Smooth muscle cell (in vitro differentiated cells): ENCODE results near the gene IFI30. TPM values are rescaled to one million over a fixed set of nuclear protein-coding genes. Genes with fewer than 3 reads are reported as not detected.

ENCODE experiments used
- DNase-seq: peaks from one replicate; lab custom pipeline; 2025; ENCODE audit not compliant: unreplicated experiment; lab: John Stamatoyannopoulos, UW
- H2AFZ ChIP-seq: fragments of 200-600 bp; sonication (generic); 2 replicates; pipeline ENCODE4 v1.6.0; 2016; ENCODE audit warnings: antibody characterized with exemption, low read depth, mild to moderate bottlenecking
- H3F3A ChIP-seq: fragments of 200-600 bp; sonication (generic); 2 replicates; pipeline ENCODE4 v1.6.0; 2017; ENCODE audit warnings: antibody characterized with exemption, low read depth
- H3K27ac ChIP-seq: fragments of 200-600 bp; sonication (generic); 2 replicates; pipeline ENCODE4 v1.5.1; 2016; ENCODE audit warnings: low read depth, mild to moderate bottlenecking
- H3K27me3 ChIP-seq: fragments of 200-600 bp; sonication (generic); 2 replicates; pipeline ENCODE4 v1.6.1; 2016; ENCODE audit warnings: low read depth, mild to moderate bottlenecking
- H3K36me3 ChIP-seq: fragments of 200-600 bp; sonication (generic); 2 replicates; pipeline ENCODE4 v1.5.1; 2016; ENCODE audit warnings: low read depth
- H3K4me1 ChIP-seq: fragments of 200-600 bp; sonication (generic); 2 replicates; pipeline ENCODE4 v1.5.1; 2016; ENCODE audit warnings: low read depth
- H3K4me2 ChIP-seq: fragments of 200-600 bp; sonication (generic); 2 replicates; pipeline ENCODE4 v1.6.0; 2016; ENCODE audit warnings: mild to moderate bottlenecking
- H3K4me3 ChIP-seq: fragments of 200-600 bp; sonication (generic); 2 replicates; pipeline ENCODE4 v1.5.1; 2016; ENCODE audit warnings: mild to moderate bottlenecking
- H3K79me2 ChIP-seq: fragments of 200-600 bp; sonication (generic); 2 replicates; pipeline ENCODE4 v1.6.0; 2016; ENCODE audit warnings: low read depth, mild to moderate bottlenecking
- H3K9ac ChIP-seq: fragments of 200-600 bp; sonication (generic); 2 replicates; pipeline ENCODE4 v1.6.0; 2016; ENCODE audit warnings: low read depth
- H3K9me3 ChIP-seq: fragments of 200-600 bp; sonication (generic); replicated peaks from 2 replicates; pipeline ENCODE4 v1.5.1; 2016; ENCODE audit warnings: low read depth
- H4K20me1 ChIP-seq: fragments of 200-600 bp; sonication (generic); 2 replicates; pipeline ENCODE4 v1.6.0; 2016; ENCODE audit warnings: low read depth
- WGBS: methylation state at CpG from one replicate; pipeline ENCODE4 v1.1.7; 2016; ENCODE audit warnings: low lambda C conversion rate; 5-methylcytosine and 5-hydroxymethylcytosine counted together
- polyA plus RNA-seq: library from polyadenylated mRNA; unstranded; fragments of >200 nt; fragmentation: Nextera tagmentation; extraction: Ambion mirVana; gene quantifications from 2 replicates; pipeline ENCODE4 v1.2.1, GENCODE V29; 2016
- total RNA-seq: library from RNA; depleted of rRNA; stranded (reverse); fragments of >200 nt; gene quantifications from 2 replicates; pipeline ENCODE4 v1.2.3, GENCODE V29; 2014
- TF ChIP-seq, protein P1 (sequence below): fragments of 200-600 bp; sonication (generic); IDR thresholded peaks from 2 replicates; pipeline ENCODE4 v1.5.1; 2017; ENCODE audit warnings: borderline replicate concordance, mild to moderate bottlenecking, antibody characterized with exemption; ENCODE audit not compliant: insufficient read depth, poor library complexity, severe bottlenecking

Gene IFI30
- total and polyA plus RNA-seq, 2 experiments from 2014 or later = 0.87 to 2.9 TPM

DNA sequence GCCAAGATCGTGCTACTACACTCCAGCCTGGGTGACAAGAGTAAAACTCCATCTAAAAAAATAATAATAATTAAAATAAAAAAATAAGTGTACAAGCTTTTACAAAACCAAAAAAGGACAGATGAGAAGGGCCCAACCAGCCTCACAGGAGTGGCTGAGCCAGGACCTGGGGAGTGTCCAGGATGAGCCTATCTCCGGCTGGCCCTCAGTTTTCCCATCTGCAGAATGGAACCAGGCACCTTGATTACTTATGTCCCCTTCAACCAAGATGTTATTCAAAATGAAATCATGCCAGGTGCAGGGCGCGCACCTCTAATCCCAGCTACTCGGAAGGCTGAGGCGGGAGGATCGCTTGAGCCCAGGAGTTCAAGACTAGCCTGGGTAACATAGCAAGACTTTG, 9.5 kb upstream of the IFI30 start:
- Histone ChIP-seq H3F3A (no peaks in the 10 kb centered on the region), H3K4me2 (no peak overlapping the region), H3K27me3 (no peaks in the 10 kb centered on the region), H3K79me2 (no peaks in the 10 kb centered on the region), H3K36me3 (no peaks in the 10 kb centered on the region), H3K4me1 (no peaks in the 10 kb centered on the region), H3K9me3 (no peaks in the 10 kb centered on the region), H4K20me1 (peaks cover 13% of the 10 kb centered on the region), H3K27ac (no peak overlapping the region), H3K9ac (no peak overlapping the region), H2AFZ (no peak overlapping the region), H3K4me3 (no peak overlapping the region)
- DNase-seq = no peak
- TF ChIP-seq, protein P1, sequence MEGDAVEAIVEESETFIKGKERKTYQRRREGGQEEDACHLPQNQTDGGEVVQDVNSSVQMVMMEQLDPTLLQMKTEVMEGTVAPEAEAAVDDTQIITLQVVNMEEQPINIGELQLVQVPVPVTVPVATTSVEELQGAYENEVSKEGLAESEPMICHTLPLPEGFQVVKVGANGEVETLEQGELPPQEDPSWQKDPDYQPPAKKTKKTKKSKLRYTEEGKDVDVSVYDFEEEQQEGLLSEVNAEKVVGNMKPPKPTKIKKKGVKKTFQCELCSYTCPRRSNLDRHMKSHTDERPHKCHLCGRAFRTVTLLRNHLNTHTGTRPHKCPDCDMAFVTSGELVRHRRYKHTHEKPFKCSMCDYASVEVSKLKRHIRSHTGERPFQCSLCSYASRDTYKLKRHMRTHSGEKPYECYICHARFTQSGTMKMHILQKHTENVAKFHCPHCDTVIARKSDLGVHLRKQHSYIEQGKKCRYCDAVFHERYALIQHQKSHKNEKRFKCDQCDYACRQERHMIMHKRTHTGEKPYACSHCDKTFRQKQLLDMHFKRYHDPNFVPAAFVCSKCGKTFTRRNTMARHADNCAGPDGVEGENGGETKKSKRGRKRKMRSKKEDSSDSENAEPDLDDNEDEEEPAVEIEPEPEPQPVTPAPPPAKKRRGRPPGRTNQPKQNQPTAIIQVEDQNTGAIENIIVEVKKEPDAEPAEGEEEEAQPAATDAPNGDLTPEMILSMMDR = no peak
- WGBS = 98% methylated on average over 7 of the region's 7 CpGs

DNA sequence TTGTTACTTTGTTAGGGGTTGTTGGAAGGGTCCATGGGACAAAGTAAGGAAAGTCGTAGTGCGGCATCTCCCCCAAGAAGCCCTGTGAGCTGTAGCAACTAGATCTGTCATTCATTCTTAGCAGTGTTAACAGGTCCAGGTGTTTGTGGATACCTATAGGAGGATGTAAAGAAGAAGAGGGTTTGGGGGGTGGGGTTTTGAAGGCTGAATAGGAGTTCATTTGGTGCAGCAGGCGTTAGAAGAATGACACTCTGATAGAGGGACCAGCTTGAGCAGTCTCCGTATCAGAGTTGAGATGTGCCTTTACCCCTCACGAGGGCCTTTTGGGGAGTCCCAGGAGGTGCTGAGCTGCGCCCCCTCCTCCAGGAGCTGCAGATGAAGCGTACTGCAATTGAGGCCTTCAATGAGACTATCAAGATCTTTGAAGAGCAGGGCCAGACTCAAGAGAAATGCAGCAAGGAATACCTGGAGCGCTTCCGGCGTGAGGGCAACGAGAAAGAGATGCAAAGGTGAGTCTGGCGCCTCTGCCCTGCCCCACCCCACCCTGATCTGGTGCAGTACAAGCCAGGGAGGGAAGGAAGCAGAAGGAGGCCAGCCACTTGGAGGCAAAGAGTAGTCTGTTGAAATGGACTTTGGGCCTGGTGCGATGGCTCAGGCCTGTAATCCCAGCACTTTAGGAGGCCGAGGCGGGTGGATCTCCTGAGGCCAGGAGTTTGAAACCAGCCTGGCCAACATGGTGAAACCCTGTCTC, 7.6 kb upstream of the IFI30 start:
- no peak for DNase-seq
- H3F3A ChIP-seq = no peaks in the 10 kb centered on the region
- WGBS = 98% methylated on average over 15 of the region's 15 CpGs

GRCh38 chr19:18167011-18167410, 6.6 kb upstream of the IFI30 start:
- Histone ChIP-seq H3K36me3 (no peaks in the 10 kb centered on the region), H2AFZ (no peak overlapping the region), H3K27ac (no peak overlapping the region), H3F3A (no peaks in the 10 kb centered on the region), H3K9ac (no peak overlapping the region), H3K4me3 (no peak overlapping the region), H3K4me2 (no peak overlapping the region), H3K79me2 (no peaks in the 10 kb centered on the region), H4K20me1 (peaks cover 3% of the 10 kb centered on the region), H3K9me3 (no peaks in the 10 kb centered on the region), H3K4me1 (no peaks in the 10 kb centered on the region), H3K27me3 (no peaks in the 10 kb centered on the region)
- TF ChIP-seq, protein P1 = no peak
- 94% methylated on average over 21 of the region's 21 CpGs for WGBS
- no peak for DNase-seq

More for the DNA sequence above, 7.6 kb upstream of the IFI30 start:
- Histone ChIP-seq H3K79me2 (no peaks in the 10 kb centered on the region), H3K27ac (no peak overlapping the region), H3K4me3 (no peak overlapping the region), H4K20me1 (peaks cover 9% of the 10 kb centered on the region), H3K9ac (no peak overlapping the region), H3K4me2 (no peak overlapping the region), H3K9me3 (no peaks in the 10 kb centered on the region), H3K27me3 (no peaks in the 10 kb centered on the region), H3K4me1 (no peaks in the 10 kb centered on the region), H2AFZ (no peak overlapping the region), H3K36me3 (no peaks in the 10 kb centered on the region)
- TF ChIP-seq, protein P1 = no peak
